Neural progenitor cell (in vitro differentiated cells): ENCODE data around the gene MPPED1. TPM values are rescaled to one million over a fixed set of nuclear protein-coding genes. Genes with fewer than 3 reads are reported as not detected.

Source experiments
- DNase-seq: peaks from one replicate; pipeline ENCODE4 v3.0.0-alpha.2; 2016; ENCODE audit warnings: low spot score
- H2AFZ ChIP-seq: fragments of 200-600 bp; sonication (generic); replicated peaks from 2 replicates; pipeline ENCODE4 v1.6.1; 2016; ENCODE audit warnings: antibody characterized with exemption
- H3F3A ChIP-seq: fragments of 200-600 bp; sonication (generic); 2 replicates; pipeline ENCODE4 v1.6.1; 2016; ENCODE audit warnings: antibody characterized with exemption, low read depth
- H3K27ac ChIP-seq: fragments of 200-600 bp; sonication (generic); 2 replicates; pipeline ENCODE4 v1.5.1; 2016; ENCODE audit warnings: mild to moderate bottlenecking
- H3K27me3 ChIP-seq: fragments of 200-600 bp; sonication (generic); 2 replicates; pipeline ENCODE4 v1.6.1; 2016; ENCODE audit warnings: mild to moderate bottlenecking, moderate library complexity
- H3K36me3 ChIP-seq: fragments of 200-600 bp; sonication (generic); 2 replicates; pipeline ENCODE4 v1.5.1; 2016
- H3K4me1 ChIP-seq: fragments of 200-600 bp; sonication (generic); 2 replicates; pipeline ENCODE4 v1.6.1; 2016; ENCODE audit warnings: mixed run types
- H3K4me2 ChIP-seq: fragments of 200-600 bp; sonication (generic); 2 replicates; pipeline ENCODE4 v1.6.1; 2016
- H3K4me3 ChIP-seq: fragments of 200-600 bp; sonication (generic); 2 replicates; pipeline ENCODE4 v1.5.1; 2016
- H3K79me2 ChIP-seq: fragments of 200-600 bp; sonication (generic); 2 replicates; pipeline ENCODE4 v1.6.1; 2016; ENCODE audit warnings: low read depth
- H3K9ac ChIP-seq: fragments of 200-600 bp; sonication (generic); 2 replicates; pipeline ENCODE4 v1.6.1; 2016
- H3K9me3 ChIP-seq: fragments of 200-600 bp; sonication (generic); 2 replicates; pipeline ENCODE4 v1.5.1; 2016; ENCODE audit warnings: low read depth
- H4K20me1 ChIP-seq: fragments of 200-600 bp; sonication (generic); 2 replicates; pipeline ENCODE4 v1.6.1; 2016; ENCODE audit warnings: low read depth
- H3K27ac Mint-ChIP-seq: 3 replicates; pipeline ENCODE4 v1.8.0; 2021; ENCODE audit warnings: mixed read lengths
- H3K27me3 Mint-ChIP-seq: 2 replicates; pipeline ENCODE4 v1.8.0; 2022; ENCODE audit warnings: low read depth, mild to moderate bottlenecking, inconsistent platforms, moderate library complexity, mixed read lengths; ENCODE audit not compliant: insufficient read depth
- H3K36me3 Mint-ChIP-seq: 3 replicates; pipeline ENCODE4 v1.8.0; 2021; ENCODE audit warnings: mixed read lengths
- H3K4me1 Mint-ChIP-seq: 3 replicates; pipeline ENCODE4 v1.8.0; 2021; ENCODE audit warnings: mixed read lengths
- H3K4me3 Mint-ChIP-seq: 3 replicates; pipeline ENCODE4 v1.8.0; 2021; ENCODE audit warnings: mild to moderate bottlenecking, moderate library complexity, mixed read lengths
- H3K9me3 Mint-ChIP-seq: 3 replicates; pipeline ENCODE4 v1.8.0; 2020; ENCODE audit warnings: mixed read lengths
- EZH2 ChIP-seq: fragments of 200-600 bp; sonication (generic); IDR thresholded peaks from 2 replicates; pipeline ENCODE4 v1.6.1; 2017; ENCODE audit warnings: antibody characterized with exemption, mild to moderate bottlenecking, moderate library complexity
- EZH2phosphoT487 ChIP-seq: fragments of 200-600 bp; sonication (generic); IDR thresholded peaks from 2 replicates; pipeline ENCODE4 v1.6.1; 2017; ENCODE audit warnings: antibody characterized with exemption
- total RNA-seq: library from RNA; depleted of rRNA; stranded (reverse); fragments of >200 nt; gene quantifications from 2 replicates; pipeline ENCODE4 v1.2.3, GENCODE V29; 2015; ENCODE audit warnings: low replicate concordance
- TF ChIP-seq, protein P1 (sequence below): fragments of 200-600 bp; sonication (generic); IDR thresholded peaks from 2 replicates; pipeline ENCODE4 v1.5.1; 2017; ENCODE audit warnings: antibody characterized with exemption, mild to moderate bottlenecking

Gene MPPED1
- total RNA-seq, 1 donor from 2014 or later: 2.0 TPM

DNA sequence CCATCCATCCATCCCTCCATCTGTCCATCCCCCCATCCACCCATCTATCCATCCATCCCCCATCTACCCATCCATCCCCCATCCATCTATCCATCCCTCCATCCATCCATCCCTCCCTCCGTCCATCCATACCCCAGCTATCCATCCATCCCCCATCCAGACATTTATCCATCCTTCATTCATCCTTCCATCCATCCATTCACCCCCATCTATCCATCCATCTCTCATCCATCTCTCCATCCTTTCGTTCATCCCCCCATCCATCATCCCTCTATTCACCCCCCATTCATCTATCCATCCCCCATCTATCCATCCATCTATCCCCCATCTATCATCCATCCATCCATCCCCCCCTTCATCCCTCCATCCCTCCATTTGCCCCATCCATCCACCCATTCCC lies 97.5 kb downstream of the MPPED1 start:
- H3K27me3 Mint-ChIP-seq: peaks cover 4% of the 10 kb centered on the region
- H3K4me3 Mint-ChIP-seq: no peak overlapping the region
- Histone ChIP-seq H3K36me3 (no peaks in the 10 kb centered on the region), H2AFZ (no peak overlapping the region), H3K4me1 (peaks cover 6% of the 10 kb centered on the region), H3K4me2 (no peak overlapping the region), H3K4me3 (no peak overlapping the region), H4K20me1 (no peaks in the 10 kb centered on the region), H3K27me3 (no peaks in the 10 kb centered on the region), H3K9ac (no peak overlapping the region), H3K27ac (no peak overlapping the region), H3F3A (no peaks in the 10 kb centered on the region), H3K79me2 (no peaks in the 10 kb centered on the region), H3K9me3 (no peaks in the 10 kb centered on the region)
- H3K9me3 Mint-ChIP-seq: peaks cover 2% of the 10 kb centered on the region
- H3K36me3 Mint-ChIP-seq: no peaks in the 10 kb centered on the region
- no peak for DNase-seq
- H3K27ac Mint-ChIP-seq: no peak overlapping the region
- no peak for TF ChIP-seq EZH2phosphoT487
- TF ChIP-seq EZH2: no peak
- TF ChIP-seq, protein P1, sequence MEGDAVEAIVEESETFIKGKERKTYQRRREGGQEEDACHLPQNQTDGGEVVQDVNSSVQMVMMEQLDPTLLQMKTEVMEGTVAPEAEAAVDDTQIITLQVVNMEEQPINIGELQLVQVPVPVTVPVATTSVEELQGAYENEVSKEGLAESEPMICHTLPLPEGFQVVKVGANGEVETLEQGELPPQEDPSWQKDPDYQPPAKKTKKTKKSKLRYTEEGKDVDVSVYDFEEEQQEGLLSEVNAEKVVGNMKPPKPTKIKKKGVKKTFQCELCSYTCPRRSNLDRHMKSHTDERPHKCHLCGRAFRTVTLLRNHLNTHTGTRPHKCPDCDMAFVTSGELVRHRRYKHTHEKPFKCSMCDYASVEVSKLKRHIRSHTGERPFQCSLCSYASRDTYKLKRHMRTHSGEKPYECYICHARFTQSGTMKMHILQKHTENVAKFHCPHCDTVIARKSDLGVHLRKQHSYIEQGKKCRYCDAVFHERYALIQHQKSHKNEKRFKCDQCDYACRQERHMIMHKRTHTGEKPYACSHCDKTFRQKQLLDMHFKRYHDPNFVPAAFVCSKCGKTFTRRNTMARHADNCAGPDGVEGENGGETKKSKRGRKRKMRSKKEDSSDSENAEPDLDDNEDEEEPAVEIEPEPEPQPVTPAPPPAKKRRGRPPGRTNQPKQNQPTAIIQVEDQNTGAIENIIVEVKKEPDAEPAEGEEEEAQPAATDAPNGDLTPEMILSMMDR: no peak
- H3K4me1 Mint-ChIP-seq: no peaks in the 10 kb centered on the region

DNA sequence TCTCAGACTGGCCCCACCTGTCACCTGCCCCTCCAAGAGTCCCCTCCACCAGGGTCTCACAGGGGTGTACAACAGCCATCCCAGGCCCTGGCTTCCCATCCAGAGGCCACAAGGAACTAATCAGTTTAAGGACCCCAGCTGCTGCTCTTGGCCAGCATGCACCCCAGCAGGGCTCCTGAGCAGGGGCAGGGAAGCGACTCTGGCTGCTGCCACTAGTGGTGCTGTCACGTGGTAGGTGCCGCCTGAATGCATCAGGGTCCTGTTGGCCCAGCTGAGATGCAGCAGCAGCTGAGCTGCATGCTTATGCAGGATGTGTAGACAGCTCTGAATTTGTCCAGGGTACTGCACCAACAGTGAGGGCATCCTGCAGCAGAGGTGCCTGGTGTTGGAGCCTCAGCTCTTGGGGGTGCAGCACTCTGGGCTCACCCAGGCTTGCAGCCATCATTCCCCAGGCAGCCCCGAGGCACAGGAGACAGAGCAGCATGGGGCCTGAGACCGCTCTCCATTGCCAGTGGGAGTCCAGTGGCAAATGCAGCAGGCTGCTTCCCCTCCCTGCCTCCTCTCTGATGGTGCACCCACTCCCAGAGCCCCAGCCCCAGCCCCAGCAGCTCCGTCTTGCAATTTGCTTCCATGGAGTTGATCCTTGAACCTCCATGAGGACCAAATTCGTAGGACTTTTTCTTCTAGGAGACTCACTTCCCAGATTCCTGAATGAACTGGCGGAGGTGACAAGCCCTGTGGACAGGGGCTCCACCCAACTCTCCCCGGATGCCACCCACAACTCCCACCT lies 98.7 kb downstream of the MPPED1 start:
- no peak overlapping the region for H3K9ac ChIP-seq
- no peaks in the 10 kb centered on the region for H3K9me3 ChIP-seq
- Mint-ChIP-seq H3K27me3 (peaks cover 7% of the 10 kb centered on the region), H3K27ac (no peak overlapping the region), H3K9me3 (peaks cover 2% of the 10 kb centered on the region), H3K4me3 (no peak overlapping the region), H3K4me1 (no peaks in the 10 kb centered on the region), H3K36me3 (no peaks in the 10 kb centered on the region)
- H4K20me1 ChIP-seq: no peaks in the 10 kb centered on the region
- H3K4me2 ChIP-seq: no peak overlapping the region
- no peak for DNase-seq
- H3K27me3 ChIP-seq: no peaks in the 10 kb centered on the region
- TF ChIP-seq, protein P1: no peak
- TF ChIP-seq EZH2 (no peak), EZH2phosphoT487 (no peak)
- no peak overlapping the region for H3K27ac ChIP-seq
- H3K4me3 ChIP-seq: no peak overlapping the region
- no peaks in the 10 kb centered on the region for H3F3A ChIP-seq
- no peak overlapping the region for H2AFZ ChIP-seq
- no peaks in the 10 kb centered on the region for H3K36me3 ChIP-seq
- H3K4me1 ChIP-seq: peaks cover 6% of the 10 kb centered on the region
- H3K79me2 ChIP-seq: no peaks in the 10 kb centered on the region

DNA sequence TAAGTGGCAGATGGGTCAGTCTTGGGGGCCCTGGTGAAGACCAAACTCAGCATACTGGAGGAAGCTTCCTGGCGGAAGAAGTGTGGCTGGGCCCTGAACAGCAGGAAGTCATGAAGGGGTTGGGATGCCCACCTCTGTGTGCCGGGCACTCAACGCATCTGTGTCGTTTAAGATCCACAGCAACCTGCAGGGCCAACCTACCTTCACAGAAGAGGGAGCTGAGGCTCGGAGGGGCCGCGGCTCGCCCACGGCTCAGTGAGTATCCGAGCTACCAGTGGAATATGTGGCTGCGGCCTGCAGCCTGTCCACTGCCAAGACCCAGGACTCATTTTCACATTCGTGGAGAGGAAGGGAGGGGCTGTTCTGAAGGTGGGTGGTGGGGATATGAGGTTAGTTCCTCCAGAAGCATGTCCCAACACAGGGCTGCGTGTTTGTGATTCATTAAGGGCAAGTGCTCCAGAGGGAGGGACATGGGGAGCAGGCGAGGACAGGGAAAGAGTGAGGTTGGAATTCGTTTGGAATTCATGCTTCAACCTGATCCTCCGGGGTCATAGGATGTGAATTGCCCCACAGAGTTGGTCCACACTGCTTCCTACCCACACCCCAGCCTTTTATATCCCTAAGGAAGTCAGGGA lies 99.6 kb downstream of the MPPED1 start:
- Histone ChIP-seq H3K36me3 (no peaks in the 10 kb centered on the region), H3K79me2 (no peaks in the 10 kb centered on the region), H3K9me3 (no peaks in the 10 kb centered on the region), H3K27me3 (no peaks in the 10 kb centered on the region), H3K4me2 (no peak overlapping the region), H3K4me1 (peaks cover 1% of the 10 kb centered on the region), H3K4me3 (no peak overlapping the region), H3F3A (no peaks in the 10 kb centered on the region), H3K9ac (no peak overlapping the region), H2AFZ (no peak overlapping the region), H3K27ac (no peak overlapping the region), H4K20me1 (no peaks in the 10 kb centered on the region)
- Mint-ChIP-seq H3K4me3 (no peak overlapping the region), H3K27me3 (peaks cover 7% of the 10 kb centered on the region), H3K27ac (no peak overlapping the region), H3K9me3 (peaks cover 2% of the 10 kb centered on the region), H3K4me1 (no peaks in the 10 kb centered on the region), H3K36me3 (no peaks in the 10 kb centered on the region)
- no peak for DNase-seq
- TF ChIP-seq, protein P1: no peak
- TF ChIP-seq EZH2phosphoT487: no peak
